GM21515 (cell line): Measurements from ENCODE around the gene ZNHIT3.
"Not testable (repeated sequence)": the region's sequence is repeated elsewhere in the genome, so short reads cannot be mapped to it uniquely, and the experiment has no call there.

Source experiments
- ATAC-seq: cut with Tn5 transposase; IDR thresholded peaks from one replicate; pipeline ENCODE4 v1.9.1; 2021; ENCODE audit not compliant: unreplicated experiment

The ZNHIT3 gene

GRCh38 chr17:36486204-36487194, at the start of gene ZNHIT3:
Gene ZNHIT3 (plus strand): TSS chr17:36486681. CDS start chr17:36486700, 19 bp downstream.
- ATAC-seq, result peak; percentile 84

DNA sequence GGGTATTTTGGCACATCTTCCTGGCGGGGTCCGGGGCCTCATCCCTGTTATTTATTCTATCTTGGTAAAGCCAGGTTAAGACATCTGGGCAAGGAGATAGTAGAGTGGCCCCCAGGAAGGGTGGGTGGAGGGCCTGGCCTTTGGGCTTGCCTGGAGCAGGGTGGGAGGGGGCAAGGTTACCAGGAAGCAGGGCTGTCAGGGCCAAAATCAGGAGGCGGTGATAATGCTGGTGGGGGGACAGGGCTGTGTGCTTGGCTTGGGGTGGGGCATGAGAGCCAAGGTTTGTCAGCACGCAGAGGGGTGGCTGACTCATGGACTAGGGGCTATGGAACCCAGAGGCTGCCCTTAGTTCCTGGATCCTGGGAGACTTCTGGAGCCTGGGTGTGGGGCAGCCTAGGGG, 44.7 kb upstream of the ZNHIT3 start:
- not testable (repeated sequence) for ATAC-seq

DNA sequence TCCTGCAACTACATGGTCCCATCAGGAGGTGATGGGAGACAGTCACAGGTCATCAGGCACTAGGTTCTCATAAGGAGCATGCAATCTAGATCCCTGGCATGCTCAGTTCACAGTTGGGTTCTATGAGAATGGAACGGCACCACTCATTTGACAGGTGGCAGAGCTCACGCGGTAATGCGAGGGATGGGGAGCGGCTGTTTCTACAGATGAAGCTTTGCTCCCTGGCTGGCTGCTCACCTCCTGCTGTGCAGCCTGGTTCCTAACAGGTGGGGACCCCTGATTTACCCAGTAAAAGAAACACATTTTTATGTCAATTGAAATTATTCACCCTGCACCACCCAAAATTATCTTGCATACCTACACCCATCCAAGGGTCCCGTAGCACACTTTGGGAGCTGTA, 42.7 kb upstream of the ZNHIT3 start:
- no peak for ATAC-seq

DNA sequence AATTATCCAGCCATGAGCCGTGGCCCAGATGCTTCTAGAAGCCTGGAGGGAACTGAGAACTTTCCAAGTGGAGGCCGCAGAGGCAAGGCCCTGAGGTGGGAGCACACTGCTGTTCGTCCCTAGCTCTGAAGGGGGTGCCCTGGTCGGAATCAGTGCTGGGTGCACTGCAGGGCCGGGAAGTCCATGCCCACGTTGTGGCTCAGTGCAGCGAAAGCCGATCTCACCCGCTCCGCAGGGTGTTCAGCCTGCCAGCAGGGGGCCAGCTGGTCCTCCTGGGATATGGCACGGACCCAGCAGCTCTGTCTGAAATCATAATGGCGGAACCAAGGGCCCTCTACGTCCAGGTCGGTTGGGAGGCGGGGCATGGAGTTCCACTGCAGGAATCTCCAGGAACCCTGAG, 36.5 kb upstream of the ZNHIT3 start:
- ATAC-seq, result not testable (repeated sequence)

DNA sequence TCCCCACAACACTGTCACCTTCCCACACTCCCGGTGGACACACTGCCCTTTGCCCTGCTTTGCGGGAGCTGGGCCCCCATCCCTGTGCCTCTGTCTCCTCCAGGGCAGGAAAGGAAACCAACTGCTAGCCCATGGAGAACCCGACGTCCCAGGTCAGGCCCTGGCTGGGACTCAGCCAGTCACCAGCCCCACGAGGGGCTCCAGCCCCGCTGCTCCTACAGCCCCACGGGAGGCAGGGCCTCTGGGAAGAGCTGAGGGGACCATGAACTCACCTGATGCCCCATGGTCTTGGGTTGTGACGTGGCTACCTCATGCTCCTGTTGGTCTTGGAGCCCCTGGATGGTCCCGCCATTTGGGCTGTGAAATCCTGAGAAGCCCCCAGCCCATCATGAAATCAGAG, 33.6 kb upstream of the ZNHIT3 start:
- not testable (repeated sequence) for ATAC-seq

GRCh38 chr17:36457701-36458100, 28.8 kb upstream of the ZNHIT3 start:
- not testable (repeated sequence) for ATAC-seq

GRCh38 chr17:36459045-36459444, 27.4 kb upstream of the ZNHIT3 start:
- no peak for ATAC-seq

- ATAC-seq, result no peak
Observed at GRCh38 chr17:36459601-36460000, 26.9 kb upstream of the ZNHIT3 start.

- ATAC-seq, result no peak
Observed at GRCh38 chr17:36460265-36460937, 26.1 kb upstream of the ZNHIT3 start.

GRCh38 chr17:36461330-36462110, 25.0 kb upstream of the ZNHIT3 start:
- ATAC-seq, result no peak

DNA sequence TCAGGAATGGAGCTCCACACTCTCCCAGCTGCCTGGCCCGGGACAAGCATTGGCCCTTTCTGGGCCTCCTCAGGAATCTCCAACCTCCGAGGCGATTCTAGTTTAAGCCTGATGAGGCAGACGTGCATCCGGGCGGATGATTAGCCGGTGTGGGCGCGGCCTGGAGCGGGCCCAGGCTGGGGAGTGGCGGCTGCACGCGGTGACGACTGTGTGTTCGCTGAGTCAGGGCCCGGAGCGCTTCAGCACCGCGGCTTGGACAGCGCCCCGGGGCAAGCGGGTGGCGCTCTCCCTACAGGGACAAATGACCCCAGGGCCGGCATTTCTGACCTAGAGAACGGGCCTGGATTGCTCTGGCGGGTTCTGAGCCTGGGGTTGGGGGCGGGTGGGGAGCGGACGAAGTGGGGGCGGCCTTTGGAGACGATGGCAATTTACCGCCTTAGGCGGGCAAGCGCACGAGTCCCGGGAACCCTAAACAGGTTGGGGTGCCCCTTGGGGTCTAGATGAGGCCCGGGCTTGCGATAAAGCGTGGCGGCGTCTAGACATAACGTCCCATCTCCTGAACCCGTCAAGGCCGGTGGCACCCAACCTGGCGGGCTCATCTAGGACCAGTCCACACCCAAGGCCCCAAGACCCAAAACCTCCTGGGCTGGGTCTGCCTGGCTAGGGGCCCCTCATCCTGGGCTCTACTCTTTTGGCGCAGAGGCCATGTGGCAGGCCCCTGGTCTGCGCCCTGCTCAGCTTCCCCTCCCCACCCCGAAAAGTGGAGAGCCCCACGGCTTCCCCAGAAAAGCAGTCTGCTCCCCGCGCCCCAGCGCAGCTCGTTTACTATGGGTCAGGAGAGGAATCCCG, 22.3 kb upstream of the ZNHIT3 start:
- ATAC-seq, result no peak

GRCh38 chr17:36464765-36465088, 21.8 kb upstream of the ZNHIT3 start:
- no peak for ATAC-seq

DNA sequence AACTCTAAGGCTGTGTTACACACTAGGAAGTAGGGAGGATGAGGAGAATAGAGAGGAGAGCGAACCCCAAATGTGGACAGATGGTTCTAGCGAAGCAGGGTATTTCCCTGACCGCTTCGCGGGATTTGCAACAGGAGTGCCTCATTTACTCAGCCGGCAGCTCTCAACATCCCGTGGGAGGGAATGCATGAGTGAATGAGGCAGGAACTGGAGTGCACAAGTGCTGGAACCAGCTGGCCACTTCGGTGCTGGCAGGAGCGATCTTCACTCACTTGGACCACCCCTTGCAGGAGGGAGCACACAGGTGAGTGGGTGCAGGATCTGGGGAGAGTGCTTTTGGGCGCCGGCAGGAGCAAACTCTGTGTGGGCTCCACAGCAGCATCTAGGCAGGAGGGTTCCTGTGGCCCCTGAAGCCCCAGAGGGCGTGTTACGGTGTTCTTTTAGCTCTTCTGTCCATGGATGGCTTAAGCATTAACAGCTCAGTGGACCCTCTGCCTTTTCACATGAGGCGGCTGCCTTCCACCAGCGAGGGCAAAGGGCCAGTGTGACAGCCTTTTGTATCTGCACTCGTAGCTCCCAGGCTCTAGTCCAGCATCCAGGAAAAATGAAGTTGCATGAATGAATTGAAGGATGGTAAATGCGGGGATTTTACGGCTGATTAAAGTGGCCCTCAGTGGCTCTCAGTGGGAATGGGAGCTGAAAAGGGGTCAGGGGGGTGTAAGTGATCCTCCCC, 17.4 kb upstream of the ZNHIT3 start:
- no peak for ATAC-seq

- no peak for ATAC-seq
Observed at GRCh38 chr17:36469733-36470132, 16.7 kb upstream of the ZNHIT3 start.

GRCh38 chr17:36470499-36470898, 16.0 kb upstream of the ZNHIT3 start:
- no peak for ATAC-seq

GRCh38 chr17:36474571-36474970, 11.9 kb upstream of the ZNHIT3 start:
- ATAC-seq, result no peak

DNA sequence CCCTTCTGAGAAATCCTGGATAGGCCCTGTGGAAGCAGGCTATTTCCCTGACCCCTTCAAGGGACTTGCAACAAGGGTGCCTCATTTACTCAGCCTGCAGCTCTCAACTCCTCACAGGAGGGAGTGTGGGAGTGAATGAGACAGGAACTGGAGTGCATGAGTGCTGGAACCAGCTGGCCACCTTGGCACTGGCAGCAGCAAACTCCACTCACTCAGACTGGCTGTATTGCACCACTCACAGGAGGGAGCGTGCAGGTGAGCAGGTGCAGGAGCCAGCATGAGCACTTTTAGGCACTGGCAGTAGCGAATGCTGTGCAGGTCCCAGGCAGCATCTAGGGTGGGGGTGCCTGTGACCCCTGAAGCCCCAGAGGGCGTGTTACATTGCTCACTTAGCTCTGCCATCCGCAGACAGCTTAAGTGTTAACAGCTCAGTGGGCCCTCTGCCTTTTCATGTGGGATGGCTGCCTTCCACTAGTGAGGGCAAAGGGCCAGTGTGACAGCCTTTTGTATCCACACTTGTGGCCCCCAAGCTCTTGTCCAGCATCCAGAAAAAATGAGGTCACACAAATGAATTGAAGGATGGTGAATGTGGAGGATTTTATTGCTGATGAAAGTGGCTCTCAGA, 11.0 kb upstream of the ZNHIT3 start:
- no peak for ATAC-seq

DNA sequence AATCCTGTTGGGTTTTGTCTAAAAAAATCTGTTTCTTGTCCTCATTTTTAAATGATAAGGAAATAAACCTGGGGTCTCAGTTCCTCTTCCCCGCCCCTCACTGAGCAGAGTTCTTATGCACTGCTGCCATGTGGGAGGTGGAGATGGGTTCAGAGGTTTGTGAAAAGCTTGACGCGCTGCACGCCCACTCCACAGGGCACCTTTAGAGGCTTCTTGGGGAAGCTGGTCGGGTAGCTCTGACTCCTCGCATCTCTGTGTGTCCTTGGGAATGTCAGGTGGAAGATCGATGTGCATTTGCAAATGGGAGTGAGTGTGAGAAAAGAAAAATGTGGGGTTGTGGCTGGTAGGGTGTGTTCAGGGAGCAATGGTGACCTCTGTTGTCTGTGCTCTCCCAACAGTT, 4.7 kb upstream of the ZNHIT3 start:
- ATAC-seq, result no peak
